GM12878 (cell line): ENCODE data around the gene EIF2D. TPM values are rescaled to one million over a fixed set of nuclear protein-coding genes. Genes with fewer than 3 reads are reported as not detected.

ENCODE experiments used
- ATAC-seq: fragments of 200-7000 bp; cut with Tn5 transposase; 3 replicates; pipeline ENCODE4 v1.9.1; 2020; ENCODE audit warnings: mild to moderate bottlenecking, moderate library complexity
- BruUV-seq: library from RNA; stranded (reverse); fragments of 400-500 nt; replicated peaks from 2 replicates; lab custom pipeline; 2021; lab: Mats Ljungman, UMichigan
- CTCF ChIA-PET: fragments of 300-600 bp; sonication (Branson Sonifier 250); formaldehyde crosslinking; extraction: SDS; loops from one replicate; lab custom pipeline; 2021; ENCODE audit warnings: inconsistent platforms; lab: Yijun Ruan, JAX
- POLR2A ChIA-PET: fragments of 350-600 bp; formaldehyde crosslinking; extraction: SDS; loops from one replicate; lab custom pipeline; 2021; ENCODE audit warnings: inconsistent platforms; lab: Charles Lee
- RAD21 ChIA-PET: fragments of 300-600 bp; sonication (Branson Sonifier 250); formaldehyde crosslinking; loops from one replicate; lab custom pipeline; 2023; ENCODE audit warnings: antibody characterized with exemption; ENCODE audit not compliant: unreplicated experiment; lab: Charles Lee
- SMC1A ChIA-PET: fragments of 300-600 bp; sonication (Branson Sonifier 250); formaldehyde crosslinking; loops from one replicate; lab custom pipeline; 2023; ENCODE audit not compliant: unreplicated experiment, uncharacterized antibody; lab: Charles Lee
- DNase-seq: peaks from one replicate; pipeline ENCODE4 v3.0.0-alpha.2; 2011; ENCODE audit warnings: low read depth, low spot score
- FAIRE-seq: peaks from 3 replicates; lab custom pipeline; 2011; peaks lifted over from hg19 to GRCh38; lab: Jason Lieb, UNC
- H2AFZ ChIP-seq: 2 replicates; pipeline ENCODE4 v1.6.0; 2011; ENCODE audit warnings: low read depth, low read length, control low read depth; ENCODE audit not compliant: control insufficient read depth
- H3K27ac ChIP-seq: 2 replicates; pipeline ENCODE4 v1.5.1; 2011; ENCODE audit warnings: control low read depth; ENCODE audit not compliant: control insufficient read depth, insufficient read depth
- H3K27me3 ChIP-seq, 2 experiments: replicated peaks in 1 of 2; 2 replicates each; pipeline versions ENCODE4 v1.6.0 to v1.6.1; 2011; ENCODE audit warnings: low read length in 1 of 2; ENCODE audit not compliant: control insufficient read depth in 2 of 2, insufficient read depth in 2 of 2
- H3K36me3 ChIP-seq, 2 experiments: 2 replicates each; pipeline ENCODE4 v1.5.1; 2011; ENCODE audit warnings: low read length in 1 of 2; ENCODE audit not compliant: control insufficient read depth in 2 of 2, insufficient read depth in 2 of 2
- H3K4me1 ChIP-seq: 2 replicates; pipeline ENCODE4 v1.6.1; 2011; ENCODE audit warnings: mild to moderate bottlenecking, low read length, moderate library complexity, mixed read lengths; ENCODE audit not compliant: control insufficient read depth, insufficient read depth
- H3K4me2 ChIP-seq: 2 replicates; pipeline ENCODE4 v1.6.0; 2011; ENCODE audit warnings: control low read depth; ENCODE audit not compliant: control insufficient read depth, insufficient read depth
- H3K4me3 ChIP-seq: fragments of 200-600 bp; sonication (generic); 2 replicates; pipeline ENCODE4 v1.5.1; 2016
- H3K79me2 ChIP-seq: 2 replicates; pipeline ENCODE4 v1.6.0; 2011; ENCODE audit warnings: low read length; ENCODE audit not compliant: control insufficient read depth, insufficient read depth
- H3K9ac ChIP-seq: 2 replicates; pipeline ENCODE4 v1.8.0; 2011; ENCODE audit warnings: low read length, control low read depth, mixed read lengths; ENCODE audit not compliant: control insufficient read depth, insufficient read depth
- H3K9me3 ChIP-seq: replicated peaks from 3 replicates; pipeline ENCODE4 v1.5.1; 2011; ENCODE audit warnings: mild to moderate bottlenecking, low read length; ENCODE audit not compliant: control insufficient read depth, insufficient read depth
- H4K20me1 ChIP-seq: 2 replicates; pipeline ENCODE4 v1.6.0; 2011; ENCODE audit not compliant: control insufficient read depth, insufficient read depth
- CBX3 ChIP-seq: fragments of 200-600 bp; sonication (generic); IDR thresholded peaks from 2 replicates; pipeline ENCODE4 v1.6.1; 2016; ENCODE audit warnings: low read depth, borderline replicate concordance
- CEBPB ChIP-seq, 2 experiments: fragments of 150-350 bp in 1 of 2; IDR thresholded peaks; 2 replicates each; pipeline ENCODE4 v1.6.1; 2012 to 2014; ENCODE audit warnings: low read depth in 2 of 2, low read length in 2 of 2, borderline replicate concordance in 1 of 2, inconsistent platforms in 1 of 2
- CHD1 ChIP-seq: IDR thresholded peaks from 2 replicates; pipeline ENCODE4 v1.6.1; 2012; ENCODE audit warnings: low read depth, low read length, improper control_type of control experiment
- MEF2B ChIP-seq: fragments of 450-650 bp; IDR thresholded peaks from 2 replicates; pipeline ENCODE4 v1.6.1; 2018; ENCODE audit warnings: mild to moderate bottlenecking, moderate library complexity; ENCODE audit not compliant: partially characterized antibody, poor library complexity, severe bottlenecking
- POLR2A ChIP-seq: IDR thresholded peaks from 2 replicates; pipeline ENCODE4 v1.6.1; 2011; ENCODE audit warnings: low read depth, mild to moderate bottlenecking, low read length
- POLR2AphosphoS2 ChIP-seq: IDR thresholded peaks from 2 replicates; pipeline ENCODE4 v1.6.1; 2011; ENCODE audit warnings: low read depth, mild to moderate bottlenecking, low read length, improper control_type of control experiment, moderate library complexity
- STAT1 ChIP-seq: fragments of 450-650 bp; conservative IDR thresholded peaks from 2 replicates; pipeline ENCODE4 v1.6.1; 2014; ENCODE audit warnings: antibody characterized with exemption, mild to moderate bottlenecking
- WGBS: methylation state at CpG from one replicate; pipeline ENCODE4 v1.1.6; 2016; ENCODE audit warnings: low lambda C conversion rate; ENCODE audit not compliant: insufficient replicate concordance, insufficient coverage; ENCODE audit errors: missing lambda C conversion rate; 5-methylcytosine and 5-hydroxymethylcytosine counted together
- in situ Hi-C: fragments of 300-500 bp; cut with MboI; formaldehyde crosslinking; loops from 9 replicates; pipeline ENCODE4 v1.14.3; 2018; ENCODE audit warnings: mixed read lengths
- intact Hi-C: fragments of 100-400 bp; cut with micrococcal nuclease; formaldehyde crosslinking; loops from one replicate; pipeline ENCODE4 v1.14.2; 2022; ENCODE audit not compliant: unreplicated experiment
- polyA plus RNA-seq, 11 experiments: library from polyadenylated mRNA; depleted of rRNA in 4 of 11; unstranded in 6 of 11; stranded (reverse) in 5 of 11; fragments of >200 nt; fragmentation: Nextera tagmentation in 4 of 11; fragmentation: Illumina TruSeq in 1 of 11; extraction: Ambion mirVana in 4 of 11; extraction: Trizol in 1 of 11; gene quantifications; 1 replicate in 1 of 11; 2 replicates in 10 of 11; pipeline versions ENCODE4 v1.2.1 to v1.2.3, GENCODE V29; 2011 to 2016; ENCODE audit warnings: inconsistent platforms in 2 of 11, missing spikeins in 2 of 11, low read depth in 1 of 11
- total RNA-seq, 4 experiments: library from RNA; depleted of rRNA in 3 of 4; stranded (reverse); fragments of >200 nt in 3 of 4; fragmentation: Illumina TruSeq in 1 of 4; extraction: Trizol in 1 of 4; gene quantifications; 2 replicates each; pipeline versions ENCODE4 v1.2.1 to v1.2.3, GENCODE V29; 2013 to 2021

EIF2D gene
- total and polyA plus RNA-seq, 10 of the 15 experiments (the other 5 are each of a cell fraction or from before 2014, with no cell fraction given) = 65.2 to 133 (median 79.0) TPM

DNA sequence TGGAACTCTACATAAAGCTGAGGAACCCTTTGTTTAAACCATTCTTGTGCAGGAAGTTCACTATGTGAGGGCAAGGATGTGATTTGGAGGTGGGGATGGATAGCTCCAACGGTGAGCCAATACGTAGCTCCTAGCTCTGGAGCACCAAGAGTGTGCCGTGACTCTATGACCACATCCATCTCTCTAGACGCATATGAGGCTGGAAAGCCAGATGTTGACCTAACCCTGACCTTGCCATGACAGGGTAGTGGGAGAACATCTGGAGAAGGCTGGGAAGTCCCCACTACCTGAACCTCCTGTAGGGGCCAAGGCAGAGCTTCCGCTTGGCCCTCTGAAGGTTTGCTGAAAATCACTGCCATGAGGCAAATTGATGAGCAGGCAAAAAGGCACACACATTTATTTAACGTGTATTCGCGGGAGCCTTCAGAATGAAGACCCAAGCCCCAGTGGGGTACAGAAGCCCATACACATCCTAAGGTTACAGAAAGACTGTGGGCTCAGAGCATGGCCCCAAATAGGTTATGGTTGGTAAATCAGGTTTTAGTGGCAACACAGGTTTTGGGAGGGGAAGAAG is 43.4 kb downstream of the EIF2D start:
- 0 out of 2 replicates have a peak overlapping the region, but pooled peaks have one; percentile 20 for H3K27ac ChIP-seq
- FAIRE-seq (no peak), DNase-seq (no peak), ATAC-seq (no peak; the same call in 2 of the 3 replicates)
- H3K9me3 ChIP-seq = no peaks in the 10 kb centered on the region
- no TSS peak for BruUV-seq
- SMC1A ChIA-PET = interaction anchor here (0.8 to 21.1 kb wide), 4 partner anchors 13 to 24 kb away, joined by 3 to 476 read pairs (median 4); no protein-coding TSS in a partner anchor
- peak overlapping the region; percentile 43; the same call in 1 of the 2 replicates for H3K4me2 ChIP-seq
- H3K79me2 ChIP-seq = peaks cover 96% of the 10 kb centered on the region
- RAD21 ChIA-PET = interaction anchor here (0.9 kb wide), 1 partner anchor 24 kb away, joined by 3 read pairs; no protein-coding TSS in a partner anchor
- intact Hi-C loops (no loop called here), in situ Hi-C loops (no loop called here)
- H3K27me3 ChIP-seq = no peaks in the 10 kb centered on the region
- H4K20me1 ChIP-seq = peaks cover 8% of the 10 kb centered on the region
- WGBS = 97% methylated on average over 8 of the region's 8 CpGs
- POLR2A ChIA-PET = interaction anchor here (1.2 to 2.1 kb wide), 3 partner anchors 9 to 12 kb away, joined by 4 to 11 read pairs (median 4); no protein-coding TSS in a partner anchor
- no peak overlapping the region for H2AFZ ChIP-seq
- H3K36me3 ChIP-seq = peaks cover 13 to 66% of the 10 kb centered on the region in 2 experiments
- no peak for TF ChIP-seq CEBPB (IDR thresholded peaks at IDR 0.05; ENCODE audit: borderline replicate concordance in 1 of 2, low read depth in 2 of 2, low read length in 2 of 2)
- TF ChIP-seq STAT1 = no peak
- TF ChIP-seq POLR2A = no peak
- no peak for TF ChIP-seq CHD1
- TF ChIP-seq POLR2AphosphoS2 = no peak
- no peak for TF ChIP-seq MEF2B
- no peak for TF ChIP-seq CBX3
- H3K4me1 ChIP-seq = peaks cover 39% of the 10 kb centered on the region
- H3K4me3 ChIP-seq = no peak overlapping the region
- no peak overlapping the region for H3K9ac ChIP-seq
- CTCF ChIA-PET = interaction anchor here (0.8 to 18.4 kb wide), 4 partner anchors 9 to 24 kb away, joined by 4 to 330 read pairs (median 7); no protein-coding TSS in a partner anchor
